ENCODE results near the gene NUDT7. TPM values are rescaled to one million over a fixed set of nuclear protein-coding genes. Genes with fewer than 3 reads are reported as not detected.
A peak's percentile ranks its signal among the peaks of the same experiment; 100 is the strongest.

The NUDT7 gene
- total RNA-seq, 1 experiment from 2014 or later = not detected

DNA sequence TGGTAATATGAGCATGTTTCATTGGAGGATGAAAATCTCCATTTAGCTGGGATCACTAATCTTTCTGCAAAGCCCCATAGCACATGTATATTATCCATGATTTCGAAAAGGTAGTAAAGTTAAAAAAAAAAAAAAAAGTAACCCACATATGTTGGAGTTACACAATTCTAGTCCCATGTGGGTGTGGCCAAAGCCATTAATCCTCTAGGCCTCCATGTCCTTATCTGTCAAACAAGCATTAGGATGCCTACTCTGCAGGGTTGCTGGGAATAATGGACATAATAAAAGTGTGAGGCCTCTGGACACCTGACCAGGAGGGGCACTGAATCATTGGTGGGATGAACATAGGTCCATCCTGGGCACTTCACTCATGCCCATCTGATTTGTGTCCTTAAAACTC lies 36.9 kb downstream of the NUDT7 start:
- H3K36me3 ChIP-seq = no peaks in the 10 kb centered on the region
- no peak for DNase-seq
- H3K27me3 ChIP-seq = no peaks in the 10 kb centered on the region
- no peak overlapping the region for H3K4me3 ChIP-seq
- no peaks in the 10 kb centered on the region for H3K9me3 ChIP-seq

GRCh38 chr16:77759821-77760220 lies 37.5 kb downstream of the NUDT7 start:
- Histone ChIP-seq H3K9me3 (no peaks in the 10 kb centered on the region), H3K27me3 (no peaks in the 10 kb centered on the region), H3K4me3 (no peak overlapping the region), H3K36me3 (no peaks in the 10 kb centered on the region)
- DNase-seq = no peak

GRCh38 chr16:77760800-77761199 lies 38.5 kb downstream of the NUDT7 start:
- Histone ChIP-seq H3K9me3 (no peaks in the 10 kb centered on the region), H3K36me3 (no peaks in the 10 kb centered on the region), H3K4me3 (no peak overlapping the region), H3K27me3 (no peaks in the 10 kb centered on the region)
- DNase-seq = no peak

DNA sequence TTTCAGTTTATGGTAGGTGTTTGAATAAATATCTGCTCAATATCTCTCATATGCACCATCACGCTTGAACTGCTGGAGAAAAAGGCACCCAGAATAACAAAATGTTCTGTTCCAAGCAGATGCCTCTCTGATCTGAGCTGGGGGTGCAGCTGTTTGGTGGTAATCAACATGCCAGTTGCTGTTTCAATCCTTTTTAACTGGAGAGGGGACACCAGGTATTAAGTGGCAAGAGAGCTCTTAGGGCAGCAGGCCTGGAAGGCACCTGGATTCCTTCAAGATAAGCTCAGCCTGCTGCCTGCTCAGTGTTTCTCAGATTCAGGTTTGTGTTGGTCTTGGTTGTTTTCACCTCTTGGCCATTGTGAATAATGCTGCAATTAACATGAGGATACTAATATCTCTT lies 38.9 kb downstream of the NUDT7 start:
- no peaks in the 10 kb centered on the region for H3K9me3 ChIP-seq
- H3K4me3 ChIP-seq = no peak overlapping the region
- H3K27me3 ChIP-seq = no peaks in the 10 kb centered on the region
- no peak for DNase-seq
- no peaks in the 10 kb centered on the region for H3K36me3 ChIP-seq

DNA sequence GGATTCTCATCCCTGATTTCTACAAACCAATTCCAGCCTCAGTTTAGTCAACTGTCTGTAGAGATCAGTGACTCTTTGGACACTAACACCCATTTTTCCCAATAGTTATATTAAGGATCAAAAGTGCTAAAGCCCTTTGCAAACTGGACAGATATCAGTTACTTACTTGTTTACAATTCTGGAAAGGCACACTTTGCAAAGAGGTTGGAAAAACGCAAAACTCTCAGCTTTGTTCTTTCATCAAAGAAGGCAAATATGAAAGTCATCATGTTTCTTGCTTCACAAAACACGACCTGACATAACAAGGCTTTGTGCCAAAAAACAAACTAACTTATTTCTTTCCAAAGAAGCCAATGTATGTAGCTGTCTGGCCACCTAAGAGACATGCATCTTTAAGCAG lies 39.9 kb downstream of the NUDT7 start:
- Histone ChIP-seq H3K36me3 (no peaks in the 10 kb centered on the region), H3K27me3 (no peaks in the 10 kb centered on the region), H3K9me3 (no peaks in the 10 kb centered on the region), H3K4me3 (no peak overlapping the region)
- DNase-seq = no peak

GRCh38 chr16:77763994-77764393 lies 41.7 kb downstream of the NUDT7 start:
- H3K9me3 ChIP-seq = no peaks in the 10 kb centered on the region
- no peaks in the 10 kb centered on the region for H3K27me3 ChIP-seq
- no peak for DNase-seq

GRCh38 chr16:77767211-77767610 lies 44.9 kb downstream of the NUDT7 start:
- no peak for DNase-seq
- Histone ChIP-seq H3K27me3 (no peaks in the 10 kb centered on the region), H3K9me3 (no peaks in the 10 kb centered on the region), H3K36me3 (no peaks in the 10 kb centered on the region), H3K4me3 (no peak overlapping the region)

More at GRCh38 chr16:77763994-77764393, 41.7 kb downstream of the NUDT7 start:
- Histone ChIP-seq H3K36me3 (no peaks in the 10 kb centered on the region), H3K4me3 (no peak overlapping the region)

DNA sequence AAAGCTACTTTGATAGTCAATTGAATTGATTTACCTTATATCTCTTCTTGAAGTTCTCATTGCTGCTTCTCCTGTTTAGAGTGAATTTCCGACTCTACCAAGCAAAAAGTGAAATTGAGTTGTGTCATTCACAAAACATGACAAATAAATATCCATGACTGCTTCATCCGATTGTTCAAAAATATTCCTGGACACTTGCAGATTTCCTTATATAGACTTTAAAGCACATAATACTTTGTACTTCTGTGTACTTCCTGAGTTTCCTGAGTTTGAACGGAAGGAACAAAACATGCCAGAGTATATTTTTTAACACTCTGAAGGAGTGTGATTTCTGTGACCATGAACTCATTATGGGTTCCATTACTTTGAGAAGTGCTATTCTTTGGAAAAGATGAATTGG lies 45.5 kb downstream of the NUDT7 start:
- DNase-seq = no peak
- H3K9me3 ChIP-seq = no peaks in the 10 kb centered on the region
- H3K36me3 ChIP-seq = no peaks in the 10 kb centered on the region
- no peaks in the 10 kb centered on the region for H3K27me3 ChIP-seq
- no peak overlapping the region for H3K4me3 ChIP-seq

DNA sequence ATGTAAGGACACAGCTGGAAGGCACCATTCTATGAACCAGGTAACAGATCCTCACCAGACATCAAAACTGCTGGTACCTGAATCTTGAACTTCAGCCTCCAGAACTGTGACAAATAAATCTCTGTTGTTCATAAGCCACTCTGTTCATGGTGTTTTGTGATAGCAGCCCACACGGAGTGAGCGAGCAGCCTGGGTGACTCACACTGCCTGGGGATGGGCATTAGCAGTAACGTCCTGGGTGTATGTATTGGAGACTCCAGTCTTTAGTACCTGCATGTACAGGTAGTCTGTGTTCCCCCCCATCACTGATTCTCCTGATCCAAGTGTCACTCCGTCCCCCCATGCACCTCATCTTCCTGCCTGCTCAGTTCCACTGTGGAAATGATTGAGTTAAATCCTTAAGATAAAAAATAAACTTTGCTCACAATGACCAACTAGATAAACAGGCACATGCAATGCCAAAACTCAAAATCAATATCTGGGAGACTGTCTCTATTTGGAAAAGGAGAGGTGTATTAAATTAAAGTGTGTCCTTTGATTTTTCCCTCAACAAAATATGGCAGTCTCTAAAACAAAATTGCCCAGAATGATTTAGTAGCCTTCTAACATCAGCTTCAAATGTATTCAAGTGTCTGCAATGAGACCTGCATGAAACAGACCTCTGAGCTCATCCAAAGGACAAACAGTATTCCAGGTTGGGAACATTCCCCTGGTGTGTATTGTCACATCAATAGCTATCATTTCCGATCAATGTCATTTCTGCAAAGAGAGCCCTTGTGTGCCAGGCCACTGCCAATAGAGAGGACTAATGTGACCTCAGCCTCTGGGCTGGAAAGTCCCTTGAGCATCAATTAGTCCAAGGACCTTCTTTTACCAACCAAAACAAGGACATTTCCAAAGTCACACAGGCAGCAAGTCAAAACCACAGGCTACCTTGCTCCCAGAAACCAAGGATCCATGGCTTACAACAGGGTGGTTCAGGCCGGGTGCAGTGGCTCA lies 53.9 kb downstream of the NUDT7 start:
- H3K36me3 ChIP-seq = no peaks in the 10 kb centered on the region
- no peaks in the 10 kb centered on the region for H3K9me3 ChIP-seq
- no peaks in the 10 kb centered on the region for H3K27me3 ChIP-seq
- H3K4me3 ChIP-seq = no peak overlapping the region
- no peak for DNase-seq

DNA sequence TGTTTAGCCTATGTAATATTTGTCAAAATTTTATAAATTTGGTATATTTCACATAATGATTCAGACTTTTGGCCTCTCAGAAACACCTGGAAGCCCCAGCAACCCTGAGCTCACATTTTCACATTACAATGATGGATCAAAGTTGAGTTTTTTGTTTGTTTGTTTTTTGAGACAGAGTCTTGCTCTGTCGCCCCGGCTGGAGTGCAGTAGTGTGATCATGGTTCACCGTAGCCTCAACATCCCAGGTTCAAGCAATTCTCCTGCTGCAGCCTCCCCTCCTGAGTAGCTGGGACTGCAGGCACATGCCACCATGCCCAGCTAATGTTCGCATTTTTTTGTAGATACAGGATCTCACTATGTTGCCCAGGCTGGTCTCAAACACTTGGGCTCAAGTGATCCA lies 55.4 kb downstream of the NUDT7 start:
- Histone ChIP-seq H3K36me3 (no peaks in the 10 kb centered on the region), H3K27me3 (no peaks in the 10 kb centered on the region), H3K9me3 (no peaks in the 10 kb centered on the region), H3K4me3 (no peak overlapping the region)
- no peak for DNase-seq

DNA sequence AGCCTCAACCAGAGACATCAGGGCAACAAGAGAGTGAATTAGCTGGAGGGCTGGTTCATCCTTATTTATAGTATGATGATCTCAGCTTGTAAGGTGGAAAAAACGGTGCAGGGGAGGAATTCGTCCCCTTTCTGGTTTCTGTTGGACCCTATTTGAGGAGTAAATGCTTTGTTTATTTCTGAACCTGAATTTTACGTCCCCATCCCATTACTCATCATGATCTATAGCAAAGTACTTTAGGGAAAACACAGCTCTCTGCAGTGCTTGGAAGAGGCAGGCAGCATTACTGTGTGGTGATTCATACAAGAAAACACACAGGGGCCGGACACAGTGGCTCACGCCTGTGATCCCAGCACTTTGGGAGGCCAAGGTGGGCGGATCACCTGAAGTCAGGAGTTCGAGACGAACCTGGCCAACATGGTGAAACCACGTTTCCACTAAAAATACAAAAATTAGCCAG lies 58.1 kb downstream of the NUDT7 start:
- DNase-seq = peak; percentile 53
- no peak overlapping the region for H3K4me3 ChIP-seq
- no peaks in the 10 kb centered on the region for H3K36me3 ChIP-seq
- no peaks in the 10 kb centered on the region for H3K27me3 ChIP-seq
- no peaks in the 10 kb centered on the region for H3K9me3 ChIP-seq

DNA sequence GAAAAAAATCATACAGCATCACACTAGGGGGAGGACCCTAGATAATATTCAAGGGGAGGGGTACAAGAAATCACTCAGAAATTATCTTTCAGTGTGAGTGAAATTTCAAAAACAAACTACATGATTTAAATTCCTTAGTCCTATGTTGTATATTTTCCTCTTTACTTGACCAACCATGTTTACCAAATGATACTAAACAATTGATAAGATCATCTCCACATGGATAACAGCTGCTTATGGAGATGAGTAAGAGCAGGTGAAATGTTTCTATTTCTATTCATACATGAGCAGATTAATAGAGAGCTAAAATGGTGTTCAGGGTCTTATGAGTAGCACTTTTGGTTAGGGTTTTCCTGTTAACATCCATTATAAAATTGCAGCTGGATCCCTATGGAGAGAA lies 58.8 kb downstream of the NUDT7 start:
- no peak for DNase-seq
- Histone ChIP-seq H3K4me3 (no peak overlapping the region), H3K9me3 (no peaks in the 10 kb centered on the region), H3K36me3 (no peaks in the 10 kb centered on the region), H3K27me3 (no peaks in the 10 kb centered on the region)

- Histone ChIP-seq H3K36me3 (no peaks in the 10 kb centered on the region), H3K9me3 (no peaks in the 10 kb centered on the region), H3K4me3 (no peak overlapping the region), H3K27me3 (peaks cover 2% of the 10 kb centered on the region; the same call in 1 of the 2 replicates)
- DNase-seq = no peak
Measured at GRCh38 chr16:77782694-77783093, 60.4 kb downstream of the NUDT7 start.

- Histone ChIP-seq H3K27me3 (peaks cover 19% of the 10 kb centered on the region), H3K36me3 (no peaks in the 10 kb centered on the region), H3K4me3 (no peak overlapping the region), H3K9me3 (no peaks in the 10 kb centered on the region)
- no peak for DNase-seq
Measured at GRCh38 chr16:77784441-77785372, 62.4 kb downstream of the NUDT7 start.

DNA sequence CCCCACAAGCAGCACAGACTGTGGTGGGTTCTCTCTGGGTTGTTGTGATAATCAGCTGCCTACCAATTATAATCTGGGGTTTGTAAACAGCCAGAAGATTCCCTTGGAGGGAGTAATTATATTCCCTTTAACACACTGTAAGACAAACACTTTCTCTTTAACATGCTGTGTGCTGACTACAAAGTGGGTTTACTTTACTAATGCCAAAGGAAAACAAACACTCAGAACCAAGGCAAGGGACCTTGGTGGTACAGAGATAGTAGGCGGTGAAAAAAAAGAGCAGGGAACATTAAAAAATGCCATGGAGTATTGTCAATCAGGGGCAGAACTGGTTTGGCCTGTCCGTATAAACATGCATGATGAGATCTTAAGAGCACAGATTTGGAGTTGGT lies 63.1 kb downstream of the NUDT7 start:
- DNase-seq = no peak
- H3K36me3 ChIP-seq = no peaks in the 10 kb centered on the region
- H3K4me3 ChIP-seq = no peak overlapping the region
- H3K9me3 ChIP-seq = no peaks in the 10 kb centered on the region
- peaks cover 19% of the 10 kb centered on the region for H3K27me3 ChIP-seq

- no peaks in the 10 kb centered on the region for H3K36me3 ChIP-seq
- no peaks in the 10 kb centered on the region for H3K9me3 ChIP-seq
- DNase-seq = no peak
- no peak overlapping the region for H3K4me3 ChIP-seq
- H3K27me3 ChIP-seq = peaks cover 19% of the 10 kb centered on the region
Measured at GRCh38 chr16:77786186-77786847, 64.0 kb downstream of the NUDT7 start.

DNA sequence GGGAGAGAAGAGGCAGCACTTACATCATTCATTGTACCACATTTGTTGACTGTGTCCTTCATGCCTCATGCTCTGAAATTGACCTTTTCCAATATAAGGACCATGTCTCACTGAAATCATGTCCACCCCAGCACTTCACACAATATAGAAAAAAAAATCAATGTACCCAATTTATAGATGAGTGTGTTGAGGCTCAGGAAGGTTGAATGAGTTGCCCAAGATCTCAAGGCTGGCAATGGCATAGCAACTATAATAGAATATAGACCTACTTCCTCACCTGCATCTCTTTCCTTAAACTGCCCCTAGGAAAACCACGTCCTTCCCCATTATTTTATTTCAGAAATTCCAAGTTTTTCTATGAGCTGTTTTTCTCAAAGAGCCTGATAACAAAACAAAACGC lies 65.1 kb downstream of the NUDT7 start:
- Histone ChIP-seq H3K27me3 (peaks cover 19% of the 10 kb centered on the region), H3K9me3 (no peaks in the 10 kb centered on the region), H3K4me3 (no peak overlapping the region), H3K36me3 (no peaks in the 10 kb centered on the region)
- DNase-seq = no peak

Data from MG63 (cell line).